ENCODE data around the gene TSPAN8. TPM values are rescaled to one million over a fixed set of nuclear protein-coding genes. Genes with fewer than 3 reads are reported as not detected.
A peak's percentile ranks its signal among the peaks of the same experiment; 100 is the strongest.

The TSPAN8 gene
- total and polyA plus RNA-seq, 2 experiments from 2014 or later, result 0.11 TPM; not detected in 1

DNA sequence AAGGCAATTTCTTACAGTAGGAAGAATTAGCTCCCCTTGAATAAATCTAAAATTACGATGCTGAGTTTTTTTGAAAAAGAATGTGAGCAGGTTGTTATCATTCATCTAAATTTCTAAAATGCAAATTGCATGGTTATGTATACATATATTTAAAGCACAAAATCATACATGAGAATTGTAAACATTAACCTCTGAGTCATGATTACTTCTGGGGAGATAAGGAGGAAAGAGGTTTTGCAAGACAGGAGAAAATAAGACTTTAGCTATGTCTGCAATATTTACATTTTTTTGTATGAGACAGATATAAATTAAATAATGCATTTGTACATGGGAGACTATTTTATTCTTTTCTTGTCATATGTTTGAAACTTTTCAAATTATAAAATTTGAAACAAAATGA is 72.2 kb downstream of the TSPAN8 start:
- TF ChIP-seq, protein P1, sequence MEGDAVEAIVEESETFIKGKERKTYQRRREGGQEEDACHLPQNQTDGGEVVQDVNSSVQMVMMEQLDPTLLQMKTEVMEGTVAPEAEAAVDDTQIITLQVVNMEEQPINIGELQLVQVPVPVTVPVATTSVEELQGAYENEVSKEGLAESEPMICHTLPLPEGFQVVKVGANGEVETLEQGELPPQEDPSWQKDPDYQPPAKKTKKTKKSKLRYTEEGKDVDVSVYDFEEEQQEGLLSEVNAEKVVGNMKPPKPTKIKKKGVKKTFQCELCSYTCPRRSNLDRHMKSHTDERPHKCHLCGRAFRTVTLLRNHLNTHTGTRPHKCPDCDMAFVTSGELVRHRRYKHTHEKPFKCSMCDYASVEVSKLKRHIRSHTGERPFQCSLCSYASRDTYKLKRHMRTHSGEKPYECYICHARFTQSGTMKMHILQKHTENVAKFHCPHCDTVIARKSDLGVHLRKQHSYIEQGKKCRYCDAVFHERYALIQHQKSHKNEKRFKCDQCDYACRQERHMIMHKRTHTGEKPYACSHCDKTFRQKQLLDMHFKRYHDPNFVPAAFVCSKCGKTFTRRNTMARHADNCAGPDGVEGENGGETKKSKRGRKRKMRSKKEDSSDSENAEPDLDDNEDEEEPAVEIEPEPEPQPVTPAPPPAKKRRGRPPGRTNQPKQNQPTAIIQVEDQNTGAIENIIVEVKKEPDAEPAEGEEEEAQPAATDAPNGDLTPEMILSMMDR (IDR thresholded peaks at IDR 0.05; ENCODE audit: low read depth, low read length), result no peak
- Histone ChIP-seq H3K4me3 (no peak overlapping the region), H3K36me3 (no peaks in the 10 kb centered on the region), H3K9me3 (ENCODE audit: low read depth) (no peaks in the 10 kb centered on the region), H3K4me1 (ENCODE audit: low read depth) (no peaks in the 10 kb centered on the region), H3K27me3 (no peaks in the 10 kb centered on the region), H3K27ac (no peak overlapping the region)
- peak in 1 of 2 donors; percentile 11 for DNase-seq (ENCODE audit: low read depth in 1 of 2, low spot score in 1 of 2)

DNA sequence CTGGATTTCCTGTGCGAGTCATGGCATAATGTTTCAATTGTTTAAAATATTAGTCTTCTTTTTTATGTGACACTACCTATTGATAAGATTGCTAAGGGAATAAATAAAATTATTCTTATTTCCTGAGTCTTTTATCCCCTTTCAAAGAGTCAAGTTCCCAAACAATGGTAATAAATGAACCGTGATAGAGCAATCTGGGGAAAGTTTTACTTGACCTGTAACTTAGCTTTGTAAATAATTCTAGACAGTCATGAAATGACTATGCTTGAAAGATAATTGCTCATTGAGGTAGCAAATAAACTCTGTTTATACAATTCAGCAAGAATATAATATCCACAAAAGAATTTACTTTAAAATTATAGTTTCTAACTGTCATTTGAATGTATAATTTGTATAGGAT is 82.1 kb downstream of the TSPAN8 start:
- H3K27me3 ChIP-seq, result no peaks in the 10 kb centered on the region
- no peak overlapping the region for H3K4me3 ChIP-seq
- no peak overlapping the region for H3K27ac ChIP-seq
- TF ChIP-seq, protein P1 (IDR thresholded peaks at IDR 0.05; ENCODE audit: low read depth, low read length), result no peak
- peaks cover 2% of the 10 kb centered on the region for H3K4me1 ChIP-seq (ENCODE audit: low read depth)
- no peaks in the 10 kb centered on the region for H3K36me3 ChIP-seq
- H3K9me3 ChIP-seq (ENCODE audit: low read depth), result no peaks in the 10 kb centered on the region
- DNase-seq (ENCODE audit: low read depth in 1 of 2, low spot score in 1 of 2), result no peak

Other genes with a start within 250 kb of the TSPAN8 start
- not detected in 2 replicates for gene PTPRR, start 237.3 kb downstream of the TSPAN8 start, total RNA-seq
- gene PTPRR, start 237.3 kb downstream of the TSPAN8 start, polyA plus RNA-seq, result not detected in 2 replicates